BJ (cell line): ENCODE results near the gene HSDL2. TPM values are rescaled to one million over a fixed set of nuclear protein-coding genes. Genes with fewer than 3 reads are reported as not detected.

Experiments used
- CTCF ChIA-PET: fragments of 350-600 bp; formaldehyde crosslinking; extraction: SDS; loops from one replicate; lab custom pipeline; 2021; ENCODE audit warnings: antibody characterized with exemption, inconsistent platforms; lab: Yijun Ruan, JAX
- POLR2A ChIA-PET: fragments of 300-600 bp; sonication (Branson Sonifier 250); formaldehyde crosslinking; extraction: SDS; loops from one replicate; lab custom pipeline; 2021; ENCODE audit warnings: antibody characterized with exemption; lab: Charles Lee
- DNase-seq: peaks from one replicate; pipeline ENCODE4 v3.0.0-alpha.2; 2011; ENCODE audit warnings: low read depth
- H3K27me3 ChIP-seq: 2 replicates; pipeline ENCODE4 v1.6.0; 2011; ENCODE audit warnings: low read length; ENCODE audit not compliant: control insufficient read depth, insufficient read depth
- H3K36me3 ChIP-seq: 2 replicates; pipeline ENCODE4 v1.5.1; 2011; ENCODE audit warnings: low read length; ENCODE audit not compliant: control insufficient read depth, insufficient read depth
- H3K4me3 ChIP-seq: 2 replicates; pipeline ENCODE4 v1.5.1; 2011; ENCODE audit warnings: low read depth, mild to moderate bottlenecking, control low read depth, low read length
- CTCF ChIP-seq: IDR thresholded peaks from 2 replicates; pipeline ENCODE4 v1.5.1; 2011; ENCODE audit warnings: low read depth, mild to moderate bottlenecking, control low read depth, inconsistent platforms, low read length, moderate library complexity; ENCODE audit not compliant: insufficient read depth
- polyA plus RNA-seq: library from polyadenylated mRNA; depleted of rRNA; stranded (reverse); fragments of >200 nt; gene quantifications from 2 replicates; pipeline ENCODE4 v1.2.3, GENCODE V29; 2011

HSDL2 gene
- polyA plus RNA-seq, 1 experiment, result 15.2 TPM

- Histone ChIP-seq H3K36me3 (peaks cover 7% of the 10 kb centered on the region), H3K27me3 (no peaks in the 10 kb centered on the region), H3K4me3 (no peak overlapping the region)
- no peak for DNase-seq
- ChIA-PET POLR2A (no interaction called here), CTCF (interaction anchor here (1.1 kb wide), 1 partner anchor 246 kb away, joined by 3 read pairs; no protein-coding TSS in a partner anchor)
- no peak for TF ChIP-seq CTCF
Observed at GRCh38 chr9:112421771-112422222, 41.9 kb downstream of the HSDL2 start.

GRCh38 chr9:112422417-112423148, 42.7 kb downstream of the HSDL2 start:
- H3K36me3 ChIP-seq, result peaks cover 7% of the 10 kb centered on the region
- no peak overlapping the region for H3K4me3 ChIP-seq
- TF ChIP-seq CTCF, result no peak
- H3K27me3 ChIP-seq, result no peaks in the 10 kb centered on the region
- CTCF ChIA-PET, result interaction anchor here (1.1 kb wide), 1 partner anchor 245 kb away, joined by 3 read pairs; no protein-coding TSS in a partner anchor
- POLR2A ChIA-PET, result no interaction called here
- no peak for DNase-seq

GRCh38 chr9:112430006-112430522, 50.2 kb downstream of the HSDL2 start:
- DNase-seq, result no peak
- Histone ChIP-seq H3K36me3 (peaks cover 1% of the 10 kb centered on the region; the same call in 1 of the 2 replicates), H3K4me3 (no peak overlapping the region), H3K27me3 (no peaks in the 10 kb centered on the region)
- TF ChIP-seq CTCF, result no peak
- ChIA-PET POLR2A (no interaction called here), CTCF (no interaction called here)

GRCh38 chr9:112433499-112434392, 53.8 kb downstream of the HSDL2 start:
- Histone ChIP-seq H3K36me3 (peaks cover 1% of the 10 kb centered on the region; the same call in 1 of the 2 replicates), H3K4me3 (no peak overlapping the region), H3K27me3 (no peaks in the 10 kb centered on the region)
- ChIA-PET POLR2A (interaction anchor here (0.6 kb wide), 1 partner anchor 11 kb away, joined by 3 read pairs; no protein-coding TSS in a partner anchor), CTCF (interaction anchor here (0.7 to 1.1 kb wide), 2 partner anchors 13 to 277 kb away, joined by 3 read pairs; no protein-coding TSS in a partner anchor)
- DNase-seq, result no peak
- TF ChIP-seq CTCF, result no peak

GRCh38 chr9:112434487-112434886, 54.6 kb downstream of the HSDL2 start:
- no peak overlapping the region for H3K4me3 ChIP-seq
- ChIA-PET CTCF (interaction anchor here (1.1 kb wide), 2 partner anchors 9 to 12 kb away, joined by 3 to 4 read pairs; no protein-coding TSS in a partner anchor), POLR2A (no interaction called here)
- DNase-seq, result no peak
- H3K27me3 ChIP-seq, result no peaks in the 10 kb centered on the region
- no peak for TF ChIP-seq CTCF
- peaks cover 1% of the 10 kb centered on the region; the same call in 1 of the 2 replicates for H3K36me3 ChIP-seq
